Hepatocyte (in vitro differentiated cells): Measurements from ENCODE around the gene FADS1. TPM values are rescaled to one million over a fixed set of nuclear protein-coding genes. Genes with fewer than 3 reads are reported as not detected.

Experiments
- DNase-seq: peaks from one replicate; pipeline ENCODE4 v3.0.0-alpha.2; 2016; ENCODE audit warnings: low spot score
- H2AFZ ChIP-seq: fragments of 200-600 bp; sonication (generic); 2 replicates; pipeline ENCODE4 v1.6.0; 2016; ENCODE audit warnings: antibody characterized with exemption, mild to moderate bottlenecking
- H3K27ac ChIP-seq: fragments of 200-600 bp; sonication (generic); 2 replicates; pipeline ENCODE4 v1.5.1; 2016; ENCODE audit warnings: mild to moderate bottlenecking
- H3K27me3 ChIP-seq: fragments of 200-600 bp; sonication (generic); 2 replicates; pipeline ENCODE4 v1.6.1; 2016
- H3K36me3 ChIP-seq: fragments of 200-600 bp; sonication (generic); replicated peaks from 2 replicates; pipeline ENCODE4 v1.5.1; 2016; ENCODE audit warnings: low read depth; ENCODE audit not compliant: insufficient read depth
- H3K4me1 ChIP-seq: fragments of 200-600 bp; sonication (generic); 2 replicates; pipeline ENCODE4 v1.5.1; 2016; ENCODE audit warnings: mild to moderate bottlenecking, moderate library complexity; ENCODE audit not compliant: insufficient read depth
- H3K4me2 ChIP-seq: fragments of 200-600 bp; sonication (generic); 2 replicates; pipeline ENCODE4 v1.6.0; 2016
- H3K4me3 ChIP-seq: fragments of 200-600 bp; sonication (generic); 2 replicates; pipeline ENCODE4 v1.5.1; 2016; ENCODE audit warnings: mild to moderate bottlenecking
- H3K79me2 ChIP-seq: fragments of 200-600 bp; sonication (generic); 2 replicates; pipeline ENCODE4 v1.6.0; 2017; ENCODE audit warnings: mild to moderate bottlenecking
- H3K9me2 ChIP-seq: fragments of 200-600 bp; sonication (generic); replicated peaks from 2 replicates; pipeline ENCODE4 v1.6.0; 2017; ENCODE audit warnings: mild to moderate bottlenecking; ENCODE audit not compliant: insufficient read depth
- H3K9me3 ChIP-seq: fragments of 200-600 bp; sonication (generic); 2 replicates; pipeline ENCODE4 v1.5.1; 2016; ENCODE audit warnings: low read depth, mild to moderate bottlenecking
- H4K20me1 ChIP-seq: fragments of 200-600 bp; sonication (generic); 2 replicates; pipeline ENCODE4 v1.6.0; 2016; ENCODE audit warnings: mild to moderate bottlenecking; ENCODE audit not compliant: insufficient read depth, poor library complexity, severe bottlenecking
- CTCF ChIP-seq: fragments of 200-600 bp; sonication (generic); IDR thresholded peaks from 2 replicates; pipeline ENCODE4 v1.5.1; 2016; ENCODE audit warnings: antibody characterized with exemption, mild to moderate bottlenecking; ENCODE audit not compliant: poor library complexity
- EZH2 ChIP-seq: fragments of 200-600 bp; sonication (generic); IDR thresholded peaks from 2 replicates; pipeline ENCODE4 v1.6.1; 2016; ENCODE audit warnings: antibody characterized with exemption, mild to moderate bottlenecking, borderline replicate concordance
- EZH2phosphoT487 ChIP-seq: fragments of 200-600 bp; sonication (generic); IDR thresholded peaks from one replicate; pipeline ENCODE4 v1.6.1; 2018; ENCODE audit warnings: antibody characterized with exemption, mild to moderate bottlenecking, low read depth, moderate library complexity; ENCODE audit not compliant: unreplicated experiment, severe bottlenecking
- WGBS: methylation state at CpG from one replicate; pipeline ENCODE4 v1.1.6; 2016; ENCODE audit warnings: low lambda C conversion rate; ENCODE audit errors: missing lambda C conversion rate; 5-methylcytosine and 5-hydroxymethylcytosine counted together
- polyA plus RNA-seq: library from polyadenylated mRNA; unstranded; fragments of >200 nt; fragmentation: Nextera tagmentation; extraction: Ambion mirVana; gene quantifications from 2 replicates; pipeline ENCODE4 v1.2.1, GENCODE V29; 2016
- total RNA-seq: library from RNA; depleted of rRNA; stranded (reverse); fragments of >200 nt; gene quantifications from 2 replicates; pipeline ENCODE4 v1.2.3, GENCODE V29; 2014

Gene FADS1
- total and polyA plus RNA-seq, 2 experiments from 2014 or later, result 151 to 230 TPM

DNA sequence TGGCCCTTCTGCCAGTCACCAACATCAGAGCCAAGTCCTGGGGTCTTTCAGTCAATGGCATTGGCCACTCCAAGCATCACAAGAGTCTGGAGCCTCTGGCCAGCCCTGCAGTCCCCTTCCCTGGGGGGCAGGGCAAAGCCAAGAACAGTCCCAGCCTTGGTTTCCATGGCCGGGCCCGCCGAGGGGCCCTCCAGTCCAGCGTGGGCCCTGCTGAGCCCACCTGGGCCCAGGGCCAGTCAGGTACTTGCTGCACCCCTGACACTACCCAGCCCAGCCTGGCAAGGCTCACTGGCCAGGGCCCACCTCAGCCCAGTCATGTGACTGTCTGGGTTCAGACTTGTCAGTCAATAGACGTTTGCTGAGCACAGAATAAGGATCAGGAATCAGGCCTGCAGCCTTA lies 35.2 kb downstream of the FADS1 start:
- WGBS, result 94% methylated on average over 5 of the region's 5 CpGs
- H3K27ac ChIP-seq, result no peak overlapping the region
- H3K36me3 ChIP-seq, result no peaks in the 10 kb centered on the region

GRCh38 chr11:61780581-61781162 lies 36.1 kb downstream of the FADS1 start:
- no peaks in the 10 kb centered on the region for H3K9me2 ChIP-seq
- H4K20me1 ChIP-seq, result no peaks in the 10 kb centered on the region
- no peak overlapping the region for H3K27ac ChIP-seq
- TF ChIP-seq EZH2 (no peak), CTCF (no peak), EZH2phosphoT487 (no peak)
- no peak overlapping the region for H2AFZ ChIP-seq
- H3K9me3 ChIP-seq, result no peaks in the 10 kb centered on the region
- whole genome bisulfite sequencing, result 97% methylated on average over 6 of the region's 9 CpGs
- H3K27me3 ChIP-seq, result no peaks in the 10 kb centered on the region
- no peak for DNase-seq
- H3K4me2 ChIP-seq, result no peak overlapping the region
- H3K36me3 ChIP-seq, result no peaks in the 10 kb centered on the region
- no peak overlapping the region for H3K4me3 ChIP-seq
- no peaks in the 10 kb centered on the region for H3K4me1 ChIP-seq
- no peaks in the 10 kb centered on the region for H3K79me2 ChIP-seq

More for the DNA sequence above, 35.2 kb downstream of the FADS1 start:
- no peak for TF ChIP-seq EZH2phosphoT487
- no peak for TF ChIP-seq EZH2
- TF ChIP-seq CTCF, result no peak
- no peaks in the 10 kb centered on the region for H3K9me3 ChIP-seq
- H4K20me1 ChIP-seq, result no peaks in the 10 kb centered on the region
- no peaks in the 10 kb centered on the region for H3K27me3 ChIP-seq
- DNase-seq, result no peak
- H3K9me2 ChIP-seq, result no peaks in the 10 kb centered on the region
- no peak overlapping the region for H3K4me2 ChIP-seq
- H3K4me3 ChIP-seq, result no peak overlapping the region
- no peaks in the 10 kb centered on the region for H3K79me2 ChIP-seq
- H2AFZ ChIP-seq, result no peak overlapping the region
- no peaks in the 10 kb centered on the region for H3K4me1 ChIP-seq

- Histone ChIP-seq H3K9me2 (no peaks in the 10 kb centered on the region), H3K4me2 (no peak overlapping the region), H3K4me1 (no peaks in the 10 kb centered on the region), H3K36me3 (no peaks in the 10 kb centered on the region), H3K4me3 (no peak overlapping the region), H3K27ac (no peak overlapping the region), H3K9me3 (no peaks in the 10 kb centered on the region), H3K79me2 (no peaks in the 10 kb centered on the region), H4K20me1 (no peaks in the 10 kb centered on the region), H2AFZ (no peak overlapping the region), H3K27me3 (no peaks in the 10 kb centered on the region)
- TF ChIP-seq EZH2phosphoT487, result no peak
- TF ChIP-seq EZH2, result no peak
- no peak for TF ChIP-seq CTCF
- 91% methylated on average over 14 of the region's 14 CpGs for WGBS
- DNase-seq, result no peak
Measured at GRCh38 chr11:61779666-61780525, 36.9 kb downstream of the FADS1 start.
